B cell (primary cell): ENCODE data around the gene SF1.

Experiments used
- CTCF ChIP-seq: fragments of 200-600 bp; IDR thresholded peaks from one replicate; pipeline ENCODE4 v1.8.0; 2022; ENCODE audit warnings: antibody characterized with exemption, mild to moderate bottlenecking
- EZH2 ChIP-seq: IDR thresholded peaks from 2 replicates; pipeline ENCODE4 v1.6.1; 2012; ENCODE audit warnings: borderline replicate concordance, low read depth, mild to moderate bottlenecking, moderate library complexity, low read length; ENCODE audit not compliant: insufficient read depth, poor library complexity, severe bottlenecking

- TF ChIP-seq CTCF: no peak
- TF ChIP-seq EZH2: no peak
Measured at GRCh38 chr11:64750361-64751054, 27.8 kb downstream of the SF1 start.
